SK-N-DZ (cell line): ENCODE data around the gene NUCB2.

Experiments
- DNase-seq: peaks from one replicate; pipeline ENCODE4 v3.0.0-alpha.2; 2015; ENCODE audit warnings: low spot score

NUCB2 gene

DNA sequence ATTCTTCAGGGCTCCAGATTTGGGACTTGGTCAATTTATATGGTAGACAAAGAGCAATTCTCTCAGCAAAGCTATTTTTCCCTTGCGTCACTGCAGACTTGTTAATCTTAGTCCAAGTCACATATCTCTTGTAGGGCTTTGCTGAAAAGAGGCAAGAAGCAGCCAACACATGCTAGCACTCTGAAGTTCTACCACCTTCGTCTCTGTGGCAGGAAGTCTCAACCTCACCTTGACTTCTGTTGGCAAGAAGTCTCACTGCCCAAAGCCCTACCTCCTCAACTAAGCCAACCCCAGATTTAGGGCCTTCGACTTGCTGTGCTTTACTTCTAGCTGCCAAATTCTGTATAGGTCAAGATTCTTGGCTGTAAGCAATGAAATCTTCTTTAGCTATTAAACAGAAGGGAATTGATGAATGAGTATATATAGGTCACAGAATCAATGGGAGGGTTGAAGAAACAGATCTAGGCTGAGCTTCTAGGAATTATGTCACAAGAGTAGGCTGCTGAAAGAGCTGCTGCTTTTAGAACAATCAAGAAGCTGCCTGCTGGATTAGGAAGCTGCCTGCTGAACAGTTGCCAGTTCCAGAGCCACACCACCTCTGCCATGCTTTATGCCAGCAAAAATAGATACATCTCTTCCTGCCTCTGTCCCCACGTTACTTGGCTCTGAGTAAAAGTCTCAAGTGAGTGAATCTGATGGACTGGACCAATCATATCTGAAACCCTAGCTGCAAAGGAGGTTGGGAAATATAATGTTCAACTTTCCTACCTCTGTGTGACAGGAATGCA lies 57.5 kb downstream of the NUCB2 start:
- no peak for DNase-seq

- no peak for DNase-seq
These were observed 66.7 kb downstream of the NUCB2 start for GRCh38 chr11:17343257-17343656.

- DNase-seq = no peak
These were observed 67.4 kb downstream of the NUCB2 start for GRCh38 chr11:17343907-17344306.

DNA sequence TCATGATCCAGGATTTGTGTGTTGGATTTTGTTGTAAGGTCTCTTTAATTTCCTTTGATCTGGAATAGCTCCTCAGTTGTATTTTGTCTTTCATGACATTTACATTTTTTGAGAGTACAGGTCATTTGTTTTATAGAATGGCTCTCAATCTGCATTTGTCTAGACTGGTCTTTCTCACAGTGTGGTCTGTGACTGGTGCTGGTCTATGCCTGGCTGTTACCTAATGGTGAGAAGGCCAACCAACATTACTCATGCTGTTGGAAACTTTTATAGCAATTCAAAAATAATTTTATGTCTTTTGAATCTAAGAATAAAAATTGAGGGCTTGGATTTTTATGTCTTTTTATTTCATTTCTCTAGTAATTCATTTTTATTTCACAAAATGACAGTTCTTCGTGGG lies 71.1 kb downstream of the NUCB2 start:
- DNase-seq = no peak

- DNase-seq = no peak
These were observed 74.1 kb downstream of the NUCB2 start for GRCh38 chr11:17350455-17351171.

- no peak for DNase-seq
These were observed 74.6 kb downstream of the NUCB2 start for GRCh38 chr11:17351172-17351509.

DNA sequence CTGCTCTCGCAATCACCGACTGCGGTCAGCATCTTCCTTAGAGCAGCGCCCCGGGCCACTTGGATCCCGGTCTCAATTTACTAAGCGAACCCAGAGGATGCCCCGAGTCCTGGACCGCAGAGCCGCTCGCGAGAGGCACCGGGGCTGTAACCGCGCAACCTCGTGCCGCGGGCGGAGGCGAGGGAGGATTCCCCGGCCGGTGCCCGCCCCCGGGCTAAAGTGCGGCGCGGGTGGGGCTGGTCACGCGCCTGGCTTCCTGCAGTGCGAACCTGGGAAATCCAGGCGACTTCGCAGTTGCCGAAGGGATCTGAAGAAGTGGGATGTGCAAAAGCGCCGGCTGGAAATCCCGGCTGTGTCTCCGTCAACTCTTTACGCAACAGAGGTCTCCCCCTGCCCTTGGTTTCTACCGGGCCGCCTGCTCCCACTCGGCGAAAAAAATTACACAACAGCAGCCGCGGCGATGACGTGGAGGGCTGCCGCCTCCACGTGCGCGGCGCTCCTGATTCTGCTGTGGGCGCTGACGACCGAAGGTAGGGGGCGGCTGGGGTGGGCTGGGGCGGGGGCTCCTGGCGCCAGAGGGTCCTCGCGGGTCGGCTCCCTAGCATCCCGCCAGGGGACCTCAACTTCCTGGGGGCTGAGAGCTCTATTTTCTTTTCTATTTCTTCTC lies 75.1 kb downstream of the NUCB2 start, which contains the start of gene NCR3LG1:
Gene NCR3LG1 (plus strand): TSS at position 291 of the 667 bp plus-strand sequence. CDS start 170 bp downstream, at position 461.
- peak; percentile 72 for DNase-seq

DNA sequence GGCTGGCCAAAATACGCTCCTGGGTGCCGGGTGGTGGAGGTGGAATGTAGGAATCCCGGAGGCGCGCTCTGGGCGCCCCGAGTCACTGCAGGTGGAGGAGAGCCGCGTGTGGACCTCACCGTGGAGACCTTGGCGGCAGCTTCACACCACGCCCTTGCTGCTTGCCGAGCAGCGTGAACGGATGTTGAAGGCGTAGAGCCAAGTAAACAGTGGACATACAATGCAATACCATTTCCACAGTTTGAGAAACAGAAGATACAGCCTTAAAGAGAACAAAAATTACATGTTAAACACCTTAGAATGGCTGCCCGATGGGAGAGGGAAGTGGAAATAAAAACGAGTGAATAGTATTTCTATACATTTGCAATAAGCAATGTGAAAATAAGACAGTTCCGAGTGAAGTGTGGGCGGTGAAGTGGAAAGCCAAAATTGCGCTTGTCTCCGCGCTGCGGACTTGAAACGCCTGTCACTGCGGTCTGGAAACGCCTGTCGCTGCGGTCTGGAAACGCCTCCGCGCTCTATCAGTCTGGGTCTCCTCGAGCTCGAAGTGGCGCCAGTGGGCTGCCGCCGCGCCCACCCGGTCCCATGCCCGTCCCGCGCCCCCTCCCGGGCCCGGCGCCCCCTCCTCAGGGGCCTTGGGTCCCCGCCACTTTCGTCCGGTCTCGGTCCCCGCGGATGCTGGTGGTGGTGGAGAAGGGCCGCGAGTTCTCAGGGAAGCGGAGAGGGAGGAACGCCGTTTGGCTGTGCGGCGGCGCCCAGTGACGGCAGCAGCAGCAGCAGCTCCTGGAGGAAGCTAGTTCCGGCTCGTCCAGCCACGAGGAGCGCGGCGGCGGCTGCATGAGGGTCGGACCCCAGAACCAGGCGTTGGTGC lies 76.6 kb downstream of the NUCB2 start:
- DNase-seq = peak; percentile 84

- DNase-seq = peak; percentile 33
These were observed 77.5 kb downstream of the NUCB2 start for GRCh38 chr11:17353821-17354600.

- peak; percentile 82 for DNase-seq
These were observed 78.1 kb downstream of the NUCB2 start for GRCh38 chr11:17354601-17354991.

DNA sequence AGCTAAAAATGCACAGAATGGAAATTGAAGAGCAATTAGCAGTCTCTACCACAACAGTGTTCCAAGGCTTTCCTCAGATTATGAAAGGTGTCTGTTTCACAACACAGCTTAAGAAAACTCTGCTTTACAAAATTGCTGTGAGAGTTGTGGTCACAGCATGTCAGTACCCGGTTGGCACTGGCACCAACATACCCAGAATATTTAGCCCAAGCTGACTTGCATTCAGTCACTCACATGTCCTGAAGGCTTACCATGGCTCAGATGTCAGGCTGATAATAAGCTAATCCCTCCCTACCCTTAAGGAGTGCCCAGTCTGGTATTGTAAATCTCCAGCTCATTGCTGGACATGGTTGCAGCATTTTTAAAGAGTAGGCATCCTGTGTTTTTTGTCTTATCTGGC lies 90.0 kb downstream of the NUCB2 start:
- DNase-seq = no peak

- DNase-seq = no peak
These were observed 92.0 kb downstream of the NUCB2 start for GRCh38 chr11:17368551-17368950.

- no peak for DNase-seq
These were observed 92.6 kb downstream of the NUCB2 start for GRCh38 chr11:17369094-17369493.

GRCh38 chr11:17369684-17370243 lies 93.2 kb downstream of the NUCB2 start:
- DNase-seq = no peak

- no peak for DNase-seq
These were observed 95.1 kb downstream of the NUCB2 start for GRCh38 chr11:17371614-17372013.

DNA sequence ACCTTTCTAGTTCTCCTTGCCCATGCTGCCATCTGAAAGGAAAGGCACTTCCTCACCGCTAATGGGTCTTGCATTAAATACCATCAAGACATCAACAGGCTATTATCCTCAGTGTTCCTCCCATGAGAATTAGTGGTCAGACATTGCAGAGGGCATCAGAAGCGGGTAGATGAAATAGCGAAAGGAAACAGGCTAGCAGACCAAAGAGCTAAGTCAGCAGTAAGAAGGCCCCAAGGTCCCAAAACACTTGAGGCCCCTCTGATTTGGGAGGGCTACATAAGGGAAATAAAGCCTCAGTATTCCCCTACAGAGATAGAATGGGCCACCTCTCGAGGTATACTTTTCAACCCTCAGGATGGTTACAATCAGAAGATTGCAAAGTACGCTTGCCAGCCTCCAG lies 99.0 kb downstream of the NUCB2 start:
- DNase-seq = no peak

DNA sequence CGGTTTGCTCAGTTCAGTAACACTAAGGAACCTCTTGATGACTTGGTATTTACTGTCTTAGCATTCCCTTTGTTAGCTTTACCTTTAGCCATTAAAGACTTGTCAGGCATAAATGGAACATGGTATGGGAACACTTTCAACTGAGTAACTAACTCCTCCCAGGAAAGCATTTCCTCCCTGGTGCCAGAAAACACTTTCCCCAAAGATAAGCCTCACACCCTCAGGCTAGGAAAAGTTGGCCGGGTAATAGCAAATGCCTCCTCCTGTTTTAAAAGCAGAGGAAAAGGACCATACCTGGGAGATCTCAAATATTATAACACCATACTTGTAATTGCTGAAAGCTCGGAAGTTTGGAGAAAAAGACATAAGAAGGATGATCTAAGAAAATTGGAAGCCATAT lies 100.0 kb downstream of the NUCB2 start:
- DNase-seq = no peak

- DNase-seq = no peak
These were observed 102.1 kb downstream of the NUCB2 start for GRCh38 chr11:17378655-17379054.

- no peak for DNase-seq
These were observed 103.0 kb downstream of the NUCB2 start for GRCh38 chr11:17379383-17380180.

DNA sequence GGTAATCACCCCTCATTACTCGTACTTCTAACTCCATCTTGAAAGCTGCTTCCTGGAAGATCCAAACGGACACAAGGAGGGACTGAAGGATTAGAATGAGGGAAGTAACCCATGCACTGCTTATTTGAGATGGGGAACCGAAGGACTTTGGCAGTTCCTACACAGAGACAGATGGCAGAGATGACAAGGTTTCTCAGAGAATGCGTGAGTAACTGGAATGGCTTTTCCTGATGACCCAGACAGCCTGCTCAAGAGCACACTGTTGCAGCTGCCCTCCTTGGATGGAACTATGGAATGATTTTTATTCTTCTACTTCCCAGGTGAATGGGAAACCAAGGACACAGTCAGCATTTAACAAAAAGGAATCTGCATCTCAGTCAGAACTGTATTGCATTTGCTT lies 104.6 kb downstream of the NUCB2 start:
- DNase-seq = no peak
